Adrenal gland (tissue), 5 donors: ENCODE data around the gene SEPTIN12.

Experiments used
- CTCF ChIP-seq, 6 experiments: fragments of 450-650 bp in 4 of 6; fragments of 200-600 bp in 2 of 6; sonication (generic) in 1 of 6; IDR thresholded peaks; 1 replicate in 5 of 6; 2 replicates in 1 of 6; pipeline versions ENCODE4 v1.5.1 to v1.8.0; 2016 to 2021; ENCODE audit warnings: antibody characterized with exemption in 6 of 6, mild to moderate bottlenecking in 2 of 6, moderate library complexity in 1 of 6
- POLR2A ChIP-seq, 2 donors: fragments of 450-650 bp; IDR thresholded peaks; one replicate each; pipeline ENCODE4 v1.6.1; 2017; ENCODE audit warnings: antibody characterized with exemption in 2 of 2, mild to moderate bottlenecking in 2 of 2, moderate library complexity in 1 of 2
- donor health status: DM: no; HTN: no; CAD: no.

DNA sequence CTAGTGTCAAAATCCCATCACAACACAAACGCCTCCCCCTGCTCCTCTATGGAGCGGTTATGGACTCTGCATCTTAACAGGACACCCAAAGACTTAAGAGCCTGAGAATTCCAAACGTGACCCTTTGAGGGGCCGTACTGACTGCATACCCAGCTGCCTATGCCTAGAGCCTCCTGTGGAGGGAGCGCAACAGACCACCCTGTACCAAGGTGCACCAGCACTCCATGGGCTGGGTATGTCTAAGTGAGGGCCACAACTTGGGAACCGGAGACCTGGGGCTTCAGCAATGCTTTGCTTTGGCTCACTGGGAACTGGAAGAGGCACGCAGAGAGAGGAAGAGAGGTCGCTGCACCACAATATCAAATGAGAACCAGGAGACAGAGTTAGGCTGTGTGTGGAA lies 59.5 kb downstream of the SEPTIN12 start:
- TF ChIP-seq POLR2A (IDR thresholded peaks at IDR 0.05) (no peak), CTCF (IDR thresholded peaks at IDR 0.05) (no peak)
